Osteocyte (in vitro differentiated cells): ENCODE results near the gene PITPNM1. TPM values are rescaled to one million over a fixed set of nuclear protein-coding genes. Genes with fewer than 3 reads are reported as not detected.

Experiments
- DNase-seq: peaks from one replicate; pipeline ENCODE4 v3.0.0; 2021; ENCODE audit warnings: mixed read lengths; ENCODE audit not compliant: unreplicated experiment; ENCODE audit errors: extremely low spot score
- H3K27ac Mint-ChIP-seq: one replicate; pipeline ENCODE4 v1.8.0; 2021; ENCODE audit warnings: mild to moderate bottlenecking, mixed read lengths; ENCODE audit not compliant: unreplicated experiment
- H3K27me3 Mint-ChIP-seq: one replicate; pipeline ENCODE4 v1.8.0; 2021; ENCODE audit warnings: mixed read lengths; ENCODE audit not compliant: unreplicated experiment
- H3K36me3 Mint-ChIP-seq: one replicate; pipeline ENCODE4 v1.8.0; 2021; ENCODE audit warnings: mixed read lengths; ENCODE audit not compliant: unreplicated experiment
- H3K4me1 Mint-ChIP-seq: one replicate; pipeline ENCODE4 v1.8.0; 2021; ENCODE audit warnings: mixed read lengths; ENCODE audit not compliant: unreplicated experiment
- H3K4me3 Mint-ChIP-seq: one replicate; pipeline ENCODE4 v1.8.0; 2021; ENCODE audit warnings: mild to moderate bottlenecking, moderate library complexity, mixed read lengths; ENCODE audit not compliant: unreplicated experiment
- H3K9me3 Mint-ChIP-seq: one replicate; pipeline ENCODE4 v1.8.0; 2021; ENCODE audit warnings: mixed read lengths; ENCODE audit not compliant: unreplicated experiment
- CTCF ChIP-seq: fragments of 200-600 bp; sonication (generic); IDR thresholded peaks from 2 replicates; pipeline ENCODE4 v1.5.0; 2021; ENCODE audit warnings: antibody characterized with exemption, mild to moderate bottlenecking, moderate library complexity
- total RNA-seq: library from RNA; stranded (reverse); gene quantifications from 2 replicates; pipeline ENCODE4 v1.2.1, GENCODE V29; 2021

PITPNM1 gene
- total RNA-seq, 1 donor from 2014 or later = 46.9 TPM

- TF ChIP-seq CTCF = no peak
- no peaks in the 10 kb centered on the region for H3K9me3 Mint-ChIP-seq
- no peak for DNase-seq
- peak overlapping the region; percentile 76 for H3K27ac Mint-ChIP-seq
- peaks cover 33% of the 10 kb centered on the region for H3K4me1 Mint-ChIP-seq
- H3K27me3 Mint-ChIP-seq = no peaks in the 10 kb centered on the region
- H3K36me3 Mint-ChIP-seq = no peaks in the 10 kb centered on the region
- H3K4me3 Mint-ChIP-seq = peak overlapping the region; percentile 80
Observed at GRCh38 chr11:67465189-67465510, 40.0 kb downstream of the PITPNM1 start.

- TF ChIP-seq CTCF = no peak
- Mint-ChIP-seq H3K27ac (peak overlapping the region; percentile 76), H3K4me3 (peak overlapping the region; percentile 80), H3K36me3 (no peaks in the 10 kb centered on the region), H3K27me3 (no peaks in the 10 kb centered on the region), H3K9me3 (no peaks in the 10 kb centered on the region), H3K4me1 (peaks cover 30% of the 10 kb centered on the region)
- DNase-seq = peak; percentile 92
Observed at GRCh38 chr11:67464411-67465188, 40.6 kb downstream of the PITPNM1 start.

- H3K4me1 Mint-ChIP-seq = peaks cover 26% of the 10 kb centered on the region
- peak overlapping the region; percentile 80 for H3K4me3 Mint-ChIP-seq
- H3K27me3 Mint-ChIP-seq = no peaks in the 10 kb centered on the region
- no peaks in the 10 kb centered on the region for H3K36me3 Mint-ChIP-seq
- peak overlapping the region; percentile 64 for H3K27ac Mint-ChIP-seq
- DNase-seq = no peak
- no peaks in the 10 kb centered on the region for H3K9me3 Mint-ChIP-seq
- no peak for TF ChIP-seq CTCF
Observed at GRCh38 chr11:67463680-67464410, 41.3 kb downstream of the PITPNM1 start.

GRCh38 chr11:67463186-67463585 is 42.0 kb downstream of the PITPNM1 start:
- H3K4me3 Mint-ChIP-seq = peak overlapping the region; percentile 32
- TF ChIP-seq CTCF = no peak
- no peak for DNase-seq
- H3K4me1 Mint-ChIP-seq = peaks cover 22% of the 10 kb centered on the region
- no peaks in the 10 kb centered on the region for H3K9me3 Mint-ChIP-seq
- H3K36me3 Mint-ChIP-seq = no peaks in the 10 kb centered on the region
- no peaks in the 10 kb centered on the region for H3K27me3 Mint-ChIP-seq
- no peak overlapping the region for H3K27ac Mint-ChIP-seq

- Mint-ChIP-seq H3K4me3 (no peak overlapping the region), H3K9me3 (no peaks in the 10 kb centered on the region), H3K27me3 (peaks cover 2% of the 10 kb centered on the region), H3K27ac (no peak overlapping the region), H3K4me1 (no peaks in the 10 kb centered on the region), H3K36me3 (no peaks in the 10 kb centered on the region)
- TF ChIP-seq CTCF = no peak
- DNase-seq = no peak
Observed at GRCh38 chr11:67458266-67458665, 46.9 kb downstream of the PITPNM1 start.
